Measurements from ENCODE around the gene ADGRG6.
A peak's percentile ranks its signal among the peaks of the same experiment; 100 is the strongest.
"Not testable (repeated sequence)": the region's sequence is repeated elsewhere in the genome, so short reads cannot be mapped to it uniquely, and the experiment has no call there.

Gene ADGRG6

GRCh38 chr6:142301651-142302391 is at the start of gene ADGRG6:
Gene ADGRG6, plus strand, starts transcription at chr6:142302007. Its CDS starts 323 bp downstream, at chr6:142302330.
- DNase-seq (ENCODE audit: low read depth in 2 of 2) = peak; percentile 12 to 31

GRCh38 chr6:142254513-142254912 is 47.3 kb upstream of the ADGRG6 start:
- no peak for DNase-seq (ENCODE audit: low read depth in 2 of 2)

GRCh38 chr6:142255785-142256184 is 46.0 kb upstream of the ADGRG6 start:
- no peak for DNase-seq (ENCODE audit: low read depth in 2 of 2)

- DNase-seq (ENCODE audit: low read depth in 2 of 2) = no peak
Measured at GRCh38 chr6:142258305-142258704, 43.5 kb upstream of the ADGRG6 start.

- no peak for DNase-seq (ENCODE audit: low read depth in 2 of 2)
Measured at GRCh38 chr6:142258757-142259156, 43.0 kb upstream of the ADGRG6 start.

- DNase-seq (ENCODE audit: low read depth in 2 of 2) = no peak
Measured at GRCh38 chr6:142260748-142261147, 41.1 kb upstream of the ADGRG6 start.

GRCh38 chr6:142262231-142262630 is 39.6 kb upstream of the ADGRG6 start:
- no peak for DNase-seq (ENCODE audit: low read depth in 2 of 2)

GRCh38 chr6:142265476-142265875 is 36.3 kb upstream of the ADGRG6 start:
- no peak for DNase-seq (ENCODE audit: low read depth in 2 of 2)

- no peak for DNase-seq (ENCODE audit: low read depth in 2 of 2)
Measured at GRCh38 chr6:142266060-142266459, 35.7 kb upstream of the ADGRG6 start.

GRCh38 chr6:142271476-142271875 is 30.3 kb upstream of the ADGRG6 start:
- no peak for DNase-seq (ENCODE audit: low read depth in 2 of 2)

- no peak for DNase-seq (ENCODE audit: low read depth in 2 of 2)
Measured at GRCh38 chr6:142274656-142275055, 27.2 kb upstream of the ADGRG6 start.

- DNase-seq (ENCODE audit: low read depth in 2 of 2) = no peak
Measured at GRCh38 chr6:142275236-142276006, 26.4 kb upstream of the ADGRG6 start.

- no peak for DNase-seq (ENCODE audit: low read depth in 2 of 2)
Measured at GRCh38 chr6:142276256-142276655, 25.6 kb upstream of the ADGRG6 start.

- DNase-seq (ENCODE audit: low read depth in 2 of 2) = no peak
Measured at GRCh38 chr6:142279350-142280180, 22.2 kb upstream of the ADGRG6 start.

- DNase-seq (ENCODE audit: low read depth in 2 of 2) = no peak
Measured at GRCh38 chr6:142280265-142280664, 21.5 kb upstream of the ADGRG6 start.

- DNase-seq (ENCODE audit: low read depth in 2 of 2) = no peak
Measured at GRCh38 chr6:142280927-142281326, 20.9 kb upstream of the ADGRG6 start.

GRCh38 chr6:142283138-142283537 is 18.7 kb upstream of the ADGRG6 start:
- not testable (repeated sequence) for DNase-seq (ENCODE audit: low read depth in 2 of 2)

GRCh38 chr6:142284419-142284818 is 17.4 kb upstream of the ADGRG6 start:
- no peak for DNase-seq (ENCODE audit: low read depth in 2 of 2)

- DNase-seq (ENCODE audit: low read depth in 2 of 2) = no peak
Measured at GRCh38 chr6:142285235-142286087, 16.3 kb upstream of the ADGRG6 start.

- DNase-seq (ENCODE audit: low read depth in 2 of 2) = no peak
Measured at GRCh38 chr6:142286088-142286409, 15.8 kb upstream of the ADGRG6 start.

- no peak for DNase-seq (ENCODE audit: low read depth in 2 of 2)
Measured at GRCh38 chr6:142289687-142290086, 12.1 kb upstream of the ADGRG6 start.
